LHCN-M2 (cell line): ENCODE data around the gene ATP6V0E1. TPM values are rescaled to one million over a fixed set of nuclear protein-coding genes. Genes with fewer than 3 reads are reported as not detected.
A peak's percentile ranks its signal among the peaks of the same experiment; 100 is the strongest.
"Not testable (repeated sequence)": the region's sequence is repeated elsewhere in the genome, so short reads cannot be mapped to it uniquely, and the experiment has no call there.

Source experiments
- DNase-seq: peaks from one replicate; pipeline ENCODE4 v3.0.0-alpha.2; 2012; ENCODE audit warnings: low read depth
- total RNA-seq: library from RNA; depleted of rRNA; stranded (reverse); fragments of >200 nt; gene quantifications from 2 replicates; pipeline ENCODE4 v1.2.3, GENCODE V29; 2014

ATP6V0E1 gene
- total RNA-seq, 1 experiment from 2014 or later: 165 TPM

DNA sequence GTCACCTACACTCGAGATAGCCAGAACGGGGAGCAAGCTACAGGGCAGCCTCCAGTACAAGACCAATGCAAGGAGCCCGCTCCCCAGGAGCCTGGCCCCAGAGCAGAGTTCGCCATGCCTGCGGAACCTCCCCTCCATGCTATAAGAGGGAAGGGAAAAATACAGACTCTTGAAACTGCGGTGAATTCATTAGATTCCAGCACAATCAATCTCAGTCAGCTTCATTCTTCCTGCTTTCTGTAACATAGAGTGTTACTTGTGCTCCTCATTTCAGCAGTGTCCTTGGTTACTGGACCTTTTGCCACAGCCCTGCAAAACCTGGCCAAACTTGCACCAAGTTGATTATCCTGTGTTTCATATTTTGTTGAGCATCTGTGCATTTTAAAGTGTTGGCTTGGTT is 50.4 kb downstream of the ATP6V0E1 start:
- DNase-seq: no peak

DNA sequence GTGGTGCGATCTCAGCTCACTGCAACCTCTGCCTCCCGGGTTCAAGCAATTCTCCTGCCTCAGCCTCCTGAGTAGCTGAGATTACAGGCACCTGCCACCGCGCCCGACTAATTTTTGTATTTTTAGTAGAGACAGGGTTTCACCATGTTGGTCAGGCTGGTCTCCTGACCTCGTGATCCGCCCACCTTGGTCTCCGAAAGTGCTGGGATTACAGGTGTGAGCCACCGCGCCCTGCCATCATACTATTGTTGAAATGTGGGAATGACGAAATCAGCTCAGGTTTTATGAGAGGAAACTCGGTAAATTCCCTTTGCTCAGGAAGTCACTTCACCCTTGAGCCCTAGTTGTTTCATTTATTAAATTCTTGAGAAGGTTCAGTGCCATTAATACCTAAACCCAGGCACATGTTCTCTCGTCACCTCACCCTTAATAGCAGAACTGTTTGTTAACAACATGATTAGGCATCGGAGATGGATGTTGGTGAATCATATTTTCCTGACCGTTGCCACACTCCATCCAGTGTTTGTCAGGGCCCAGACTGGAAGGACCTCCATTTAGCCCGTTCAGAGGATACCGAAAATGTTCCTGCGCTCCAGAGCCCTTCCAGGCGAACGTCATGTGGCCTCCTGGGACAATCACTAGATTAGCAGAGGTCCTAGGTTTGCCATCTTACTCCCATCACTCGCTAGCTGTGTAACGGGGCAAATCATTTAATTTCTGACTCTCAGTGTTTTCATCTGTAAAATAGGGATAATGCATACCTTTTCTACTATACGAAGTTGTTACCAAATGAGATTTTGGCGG is 52.5 kb downstream of the ATP6V0E1 start:
- DNase-seq: no peak

DNA sequence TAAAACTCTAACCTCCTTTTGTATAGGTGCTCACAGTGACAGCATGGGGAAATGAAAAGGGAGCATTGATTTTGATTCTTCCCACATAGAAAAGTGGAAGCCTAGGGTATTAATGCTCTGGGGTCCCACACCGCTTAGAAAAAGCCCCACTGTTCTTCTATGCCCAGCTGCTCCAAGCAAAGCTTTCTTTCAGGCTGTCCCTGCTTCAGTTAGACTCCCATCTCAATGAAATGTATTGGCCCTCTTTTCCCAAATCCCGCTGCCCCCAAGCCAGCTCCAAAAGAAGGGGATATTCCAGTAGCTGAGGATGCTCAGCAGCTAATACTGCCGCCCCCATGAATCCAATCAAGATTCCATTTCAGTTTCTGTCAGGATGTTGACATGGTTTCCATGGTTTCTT is 55.6 kb downstream of the ATP6V0E1 start:
- no peak for DNase-seq

DNA sequence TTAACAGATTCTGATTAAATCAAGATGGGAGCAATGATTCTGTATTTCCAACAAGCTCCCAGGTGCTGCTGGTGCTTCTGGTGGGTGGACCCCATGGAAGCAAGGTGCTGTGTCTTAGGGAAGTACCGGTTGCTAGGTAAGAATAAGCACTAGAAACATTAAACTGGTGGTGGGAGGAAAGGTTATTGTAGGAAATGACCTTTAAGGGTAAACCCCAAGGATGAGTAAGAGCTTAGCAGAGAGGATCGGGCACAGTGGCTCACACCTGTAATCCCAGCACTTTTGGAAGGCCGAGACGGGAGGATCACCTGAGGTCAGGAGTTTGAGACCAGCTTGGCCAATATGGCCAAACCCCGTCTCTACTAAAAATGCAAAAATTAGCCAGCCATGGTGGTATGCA is 56.4 kb downstream of the ATP6V0E1 start:
- no peak for DNase-seq

DNA sequence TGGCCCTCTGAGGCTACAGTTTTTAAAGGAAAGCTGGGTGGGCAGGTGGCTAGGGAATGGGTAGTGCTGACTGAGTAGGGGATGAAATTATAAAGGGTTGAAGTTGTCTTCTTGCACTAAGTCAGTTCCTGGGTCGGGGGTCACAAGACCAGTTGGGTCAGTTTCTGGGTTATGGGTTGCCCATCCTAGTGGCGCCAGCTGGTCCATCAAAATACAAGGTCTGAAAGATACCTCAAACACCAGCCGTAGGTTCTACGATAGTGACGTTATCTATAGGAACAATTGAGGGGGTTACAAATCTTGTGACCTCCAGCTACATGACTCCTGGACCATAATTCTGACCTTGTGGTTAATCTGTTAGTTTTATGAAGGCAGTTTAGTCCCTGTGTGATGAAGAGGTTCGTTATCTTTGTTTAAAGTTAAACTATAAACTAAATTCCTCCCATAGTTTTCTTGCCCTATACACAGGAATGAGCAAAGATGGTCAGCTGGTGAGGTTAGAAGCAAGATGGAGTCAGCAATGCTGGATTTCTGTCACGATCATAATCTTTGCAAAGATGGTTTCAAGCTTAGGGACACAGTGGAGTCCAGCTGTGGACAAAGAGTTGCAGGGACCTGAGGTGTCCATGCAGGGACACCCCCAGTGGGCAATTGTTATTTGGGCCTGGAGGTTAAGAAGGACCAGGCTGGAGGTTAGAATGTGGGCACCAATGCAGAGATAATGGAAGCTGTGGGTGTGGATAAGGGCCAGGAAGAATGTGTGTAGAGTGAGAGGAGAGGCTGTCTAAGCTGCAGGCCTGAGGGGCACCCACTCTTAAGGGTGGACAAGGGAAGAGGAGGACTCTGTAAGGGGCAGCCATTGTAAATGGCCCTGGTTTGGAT is 58.6 kb downstream of the ATP6V0E1 start:
- no peak for DNase-seq

DNA sequence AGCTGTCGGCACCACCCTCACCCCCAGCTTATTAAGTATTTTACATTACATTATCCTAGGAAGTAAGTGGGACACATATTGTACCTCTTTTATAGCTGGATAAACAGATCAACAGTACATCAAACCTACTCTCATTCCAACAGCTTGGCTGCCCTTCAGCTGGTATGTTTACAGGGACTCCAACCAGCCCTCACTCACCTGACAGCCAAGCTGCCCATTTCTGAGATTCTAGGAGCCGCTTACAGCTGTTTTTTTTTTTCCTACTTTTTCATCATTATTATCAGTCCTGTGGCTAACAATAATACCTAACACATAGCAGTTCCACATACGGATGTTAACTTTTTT is 59.2 kb downstream of the ATP6V0E1 start:
- DNase-seq: no peak

DNA sequence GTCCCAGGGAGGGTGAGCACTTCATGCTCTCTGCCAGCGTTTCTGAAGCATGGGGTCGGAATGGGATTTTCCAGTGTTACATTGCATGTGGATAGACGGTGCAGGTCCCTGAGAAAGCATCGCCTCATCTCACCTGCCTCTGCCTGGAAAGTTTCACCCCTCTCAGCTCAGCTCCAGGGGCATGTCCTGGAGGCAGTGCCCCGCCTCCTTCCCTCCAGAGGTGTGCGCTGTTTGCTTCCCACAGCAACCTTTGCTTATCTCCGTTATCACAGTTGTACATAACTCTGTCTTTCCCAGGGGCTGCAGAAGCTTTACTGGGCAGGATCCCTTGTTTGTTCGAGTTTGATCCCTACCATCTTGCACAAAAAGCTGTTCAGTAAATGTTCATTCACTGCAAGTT is 61.9 kb downstream of the ATP6V0E1 start:
- no peak for DNase-seq

DNA sequence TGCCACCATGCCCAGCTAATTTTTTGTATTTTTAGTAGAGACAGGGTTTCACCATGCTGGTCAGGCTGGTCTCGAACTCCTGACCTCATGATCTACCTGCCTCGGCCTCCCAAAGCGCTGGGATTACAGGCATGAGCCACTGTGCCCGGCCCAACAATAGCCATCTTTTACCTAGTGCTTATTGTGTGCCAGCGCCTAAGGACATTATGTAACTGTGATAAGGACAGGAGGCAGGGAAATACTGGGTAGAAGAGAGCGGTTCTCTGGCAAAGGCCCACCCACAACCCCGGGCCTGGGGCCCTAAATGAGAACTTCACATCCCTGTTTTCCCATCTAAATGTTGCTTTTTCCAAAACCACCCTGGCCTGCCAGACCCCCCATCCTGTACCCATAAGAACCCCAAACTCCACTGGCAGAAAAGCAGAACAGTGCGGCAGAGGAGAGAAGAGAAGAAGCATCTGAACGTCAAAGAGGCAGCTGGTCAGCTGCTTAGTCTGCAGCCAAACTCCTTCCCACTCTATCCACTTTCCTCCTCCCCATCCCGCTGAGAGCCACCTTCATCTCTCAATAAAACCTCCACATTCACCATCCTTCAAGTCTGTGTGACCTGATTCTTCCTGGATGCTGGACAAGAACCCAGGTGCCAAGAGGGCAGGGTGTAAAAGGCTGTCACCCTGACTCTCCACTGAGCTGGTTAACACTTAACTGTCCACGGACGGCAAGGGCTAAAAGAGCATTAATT is 63.7 kb downstream of the ATP6V0E1 start:
- not testable (repeated sequence) for DNase-seq

DNA sequence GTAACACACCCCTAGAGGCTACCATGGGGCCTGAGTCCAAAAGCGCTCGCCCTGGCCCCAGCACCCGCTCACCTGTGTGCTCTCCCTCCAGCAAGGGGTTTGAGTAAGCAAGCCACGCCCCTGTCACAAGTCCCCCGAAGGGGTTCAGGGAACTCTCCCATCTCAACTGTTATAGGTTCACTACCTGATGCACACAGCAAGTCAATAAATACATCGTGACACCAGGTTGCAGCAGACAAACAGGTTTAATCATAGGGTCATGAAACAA is 64.2 kb downstream of the ATP6V0E1 start:
- no peak for DNase-seq

DNA sequence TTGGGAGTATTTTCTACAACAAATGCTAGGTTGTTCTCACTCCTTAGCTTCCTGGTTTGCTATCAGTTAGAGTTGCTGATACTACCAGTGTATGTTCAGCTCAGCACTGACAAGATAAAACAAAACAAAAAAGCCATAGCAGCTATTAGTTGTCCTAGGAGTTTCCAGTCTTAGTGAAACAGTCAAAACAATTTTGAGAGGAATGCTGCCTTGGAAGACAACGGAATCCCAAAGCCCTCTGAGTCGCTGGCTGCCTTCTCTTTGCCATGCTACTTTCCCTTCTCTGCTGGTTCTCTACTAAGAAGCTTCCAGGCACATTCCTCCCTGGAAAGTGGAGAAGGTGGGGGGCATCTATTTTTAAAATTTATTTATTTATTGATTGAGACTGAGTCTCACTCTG is 67.2 kb downstream of the ATP6V0E1 start:
- DNase-seq: no peak

DNA sequence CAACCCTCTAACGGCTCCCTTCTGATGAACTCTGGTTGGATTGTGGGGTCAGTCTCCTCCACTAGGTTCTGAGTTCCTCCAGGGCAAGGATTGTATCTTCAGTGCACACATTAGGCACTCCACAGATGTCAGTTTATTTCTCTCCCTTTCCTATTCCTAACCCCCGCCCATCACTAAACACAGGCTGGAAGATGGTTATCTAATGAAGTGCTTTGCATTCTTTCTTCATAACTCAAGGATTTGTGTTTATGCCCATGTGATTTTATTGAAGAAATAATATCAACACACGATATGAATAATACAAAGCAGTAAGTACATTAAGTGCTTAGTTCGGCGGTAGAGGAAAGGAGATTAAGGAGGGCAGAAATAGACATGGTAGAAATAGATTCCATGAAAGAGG is 68.2 kb downstream of the ATP6V0E1 start:
- DNase-seq: peak; percentile 27

DNA sequence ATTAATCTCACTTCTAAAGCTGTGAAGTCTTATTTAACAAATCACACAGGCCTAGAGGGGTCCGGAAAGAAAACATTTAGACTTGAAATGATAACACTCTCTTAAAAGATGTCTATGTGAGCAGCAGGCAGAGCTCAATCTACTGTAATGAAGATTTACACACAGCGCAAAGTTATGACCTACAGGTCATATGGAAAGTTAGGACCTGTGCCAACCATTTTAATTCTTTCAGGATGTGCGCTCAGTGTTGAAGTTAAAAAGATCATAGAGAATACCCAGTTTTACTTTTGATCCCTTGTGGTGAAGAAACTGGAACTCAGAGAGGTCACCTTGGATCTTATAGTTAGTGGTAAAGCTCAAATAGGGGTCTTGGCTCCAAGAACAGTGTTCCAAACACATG is 69.5 kb downstream of the ATP6V0E1 start:
- DNase-seq: no peak

DNA sequence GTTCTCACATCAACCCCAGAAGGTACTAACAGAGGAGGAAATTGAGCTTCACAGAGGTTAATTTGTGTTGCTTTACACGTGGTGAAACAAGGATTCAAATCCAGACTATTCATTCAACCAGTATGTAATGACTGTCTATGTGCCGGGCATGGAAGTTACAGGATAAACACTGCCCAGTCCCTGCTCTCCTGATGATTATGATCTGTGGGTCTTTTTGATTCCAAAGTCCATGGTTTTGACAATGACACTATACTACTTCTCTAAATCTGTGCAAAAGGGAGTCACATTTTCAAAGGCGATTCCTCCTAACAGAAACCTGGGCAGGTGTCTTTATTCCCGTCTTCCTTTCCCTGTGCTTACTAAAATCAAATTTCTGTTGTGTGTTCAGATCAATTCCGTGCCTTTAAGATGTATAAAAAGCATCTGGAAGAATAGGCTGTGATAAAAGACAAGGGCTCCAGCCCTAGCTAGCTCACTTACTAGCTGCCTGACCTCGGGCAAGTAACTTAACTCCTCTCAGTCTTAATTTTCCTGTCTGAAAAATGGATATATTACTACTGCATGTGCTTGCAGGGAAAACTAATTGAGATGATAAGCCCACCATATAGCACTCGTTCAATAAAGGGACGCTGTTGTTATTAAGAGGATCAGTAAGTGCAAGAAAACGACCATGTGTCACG is 71.6 kb downstream of the ATP6V0E1 start:
- no peak for DNase-seq

DNA sequence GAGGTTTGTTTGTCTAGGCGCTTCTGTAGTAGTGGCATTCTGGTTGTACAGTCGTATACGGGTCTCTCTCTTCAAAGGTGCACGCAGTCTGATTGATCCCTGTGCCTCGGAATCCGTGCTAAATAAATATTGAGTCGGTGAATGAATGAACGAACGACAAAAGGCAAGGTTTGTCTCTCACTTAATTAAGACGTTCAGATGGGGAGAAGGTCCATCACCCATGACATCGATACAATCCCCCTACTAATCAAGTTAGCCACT is 72.1 kb downstream of the ATP6V0E1 start:
- DNase-seq: no peak

DNA sequence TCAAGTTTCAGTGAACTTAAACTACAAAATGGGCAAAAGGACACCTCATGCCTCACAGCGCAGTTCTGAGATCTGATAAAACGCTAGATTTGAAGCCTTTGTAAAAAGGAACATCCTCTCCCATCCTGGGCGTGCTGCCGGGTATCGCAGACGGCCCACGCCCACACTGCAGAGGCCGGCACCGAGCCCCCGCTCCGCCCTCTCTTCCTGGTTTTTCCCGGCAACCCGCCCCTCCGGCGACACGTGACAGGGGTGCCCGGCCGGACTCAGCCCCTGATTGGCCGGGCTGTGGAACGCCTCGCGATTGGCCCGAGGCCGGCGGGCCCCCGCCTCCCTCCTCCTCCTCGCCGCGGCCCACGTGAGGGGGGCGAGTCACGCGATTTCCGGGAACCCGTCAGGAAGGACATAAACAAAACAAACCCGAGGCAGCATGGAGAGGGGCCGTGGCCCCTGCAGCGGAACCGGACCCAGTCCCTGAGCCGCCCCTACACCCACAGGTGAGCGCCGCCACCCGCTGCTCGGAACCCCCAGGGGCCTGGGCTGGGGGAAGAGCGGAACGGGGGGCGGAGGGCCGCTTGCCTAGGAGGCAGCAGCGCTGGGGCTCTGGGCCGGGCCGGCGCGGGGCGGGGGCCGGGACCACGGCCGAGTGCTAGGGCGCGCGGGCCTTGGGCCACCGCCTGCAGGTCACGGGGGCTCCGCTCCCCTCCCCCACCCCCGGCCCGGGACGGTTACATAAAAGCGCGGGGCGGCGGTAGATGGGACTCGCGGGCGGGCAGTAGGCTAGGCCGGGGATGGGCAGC is 72.6 kb downstream of the ATP6V0E1 start, which contains the start of gene CREBRF:
CREBRF (plus strand) TSS at position 370 of the 800 bp plus-strand sequence. CDS start 24,424 bp downstream, outside the sequence.
- DNase-seq: peak; percentile 93

DNA sequence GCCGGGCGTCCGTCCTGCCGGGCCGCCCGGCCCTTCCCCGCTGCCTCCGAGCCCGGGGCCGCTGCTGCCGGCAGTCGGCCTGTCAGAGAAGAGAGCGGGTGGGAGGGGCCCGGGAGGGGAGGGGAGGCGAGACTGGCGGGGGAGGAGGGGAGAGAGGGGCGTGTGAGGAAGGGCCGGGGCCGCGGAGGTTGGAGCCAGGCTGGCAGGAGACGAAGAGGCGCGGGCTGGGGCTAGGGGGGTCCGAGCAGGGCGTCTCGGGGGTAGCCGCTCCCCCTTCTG is 73.2 kb downstream of the ATP6V0E1 start:
- no peak for DNase-seq

DNA sequence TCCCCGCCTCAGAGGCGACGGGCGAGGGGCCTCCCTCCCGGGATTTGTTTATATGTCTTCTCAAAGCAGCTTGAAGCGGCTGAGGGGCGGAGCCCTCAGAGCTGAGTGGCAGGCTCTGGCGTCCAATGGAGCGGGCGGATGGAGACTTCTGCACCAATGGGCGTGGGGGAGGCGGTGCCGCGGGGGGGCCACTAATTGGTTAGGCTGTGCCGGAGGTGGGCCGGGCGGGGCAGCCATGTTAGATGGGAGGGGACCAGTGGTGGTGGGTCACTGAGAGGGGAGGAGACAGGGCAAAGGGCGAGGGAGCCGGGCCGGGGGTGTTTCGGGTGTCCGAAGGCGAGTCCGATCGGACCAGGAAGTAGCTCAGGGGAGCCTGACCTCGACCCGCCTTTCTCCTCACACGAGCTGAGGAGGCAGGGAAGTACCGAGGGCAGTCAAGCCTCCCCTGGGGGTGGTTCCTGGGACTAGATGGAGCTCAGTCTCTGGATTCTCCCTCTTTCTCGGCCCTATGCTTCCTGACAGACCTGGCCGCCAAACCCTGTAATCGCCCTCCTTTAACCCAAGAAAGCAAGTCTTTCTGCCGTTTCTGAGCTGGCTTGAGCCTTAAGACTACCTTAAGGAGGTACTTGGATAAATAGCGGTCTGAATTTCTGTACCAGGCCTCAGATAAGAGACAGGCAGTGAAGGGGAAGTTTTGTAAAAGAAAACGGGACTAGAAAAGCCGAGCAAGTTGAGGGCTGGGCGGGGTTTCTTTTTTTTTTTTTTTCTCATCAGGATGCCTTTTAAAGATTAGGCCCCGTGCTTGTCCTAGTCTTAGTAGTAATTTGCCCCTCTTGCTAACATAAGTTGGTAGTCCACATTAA is 73.7 kb downstream of the ATP6V0E1 start:
- DNase-seq: peak; percentile 96

DNA sequence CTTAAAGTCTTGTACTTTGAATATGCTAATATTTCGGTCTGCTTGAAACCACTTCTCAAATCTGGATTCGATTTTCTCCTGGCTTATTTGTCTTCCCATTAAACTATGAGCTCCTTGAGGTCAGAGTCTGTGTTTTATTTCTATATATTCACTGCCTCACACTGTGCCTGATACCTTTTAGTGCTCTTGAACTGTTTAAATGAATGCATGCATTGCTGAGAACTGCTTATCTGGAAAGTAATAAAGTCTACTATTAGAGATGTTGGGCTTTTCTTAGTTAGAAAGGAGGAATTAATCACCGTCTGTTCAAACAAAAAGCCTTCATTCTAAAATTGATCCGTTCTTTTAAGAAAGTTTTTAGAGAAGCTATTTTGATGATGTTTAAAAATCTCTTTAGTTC is 78.6 kb downstream of the ATP6V0E1 start:
- DNase-seq: no peak

DNA sequence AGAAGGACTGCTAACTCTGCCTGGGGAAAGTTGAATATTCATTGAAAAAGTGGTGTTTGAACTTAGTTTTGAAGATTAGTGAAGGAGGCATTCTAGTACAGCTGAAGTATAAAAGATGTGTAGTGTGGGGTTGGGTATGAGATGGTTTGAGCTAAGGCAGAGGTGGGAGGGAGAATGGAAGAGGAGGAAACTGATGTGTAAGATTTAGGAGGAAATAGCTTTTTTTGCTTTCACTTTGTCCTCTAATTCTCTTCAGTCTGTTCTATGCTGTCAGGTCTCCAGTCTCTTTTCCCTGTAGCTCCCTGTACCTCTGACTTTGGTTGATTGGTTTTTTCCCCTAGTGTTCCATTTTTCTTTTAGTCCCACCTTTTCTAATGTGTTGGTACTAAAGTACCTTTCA is 81.6 kb downstream of the ATP6V0E1 start:
- no peak for DNase-seq

DNA sequence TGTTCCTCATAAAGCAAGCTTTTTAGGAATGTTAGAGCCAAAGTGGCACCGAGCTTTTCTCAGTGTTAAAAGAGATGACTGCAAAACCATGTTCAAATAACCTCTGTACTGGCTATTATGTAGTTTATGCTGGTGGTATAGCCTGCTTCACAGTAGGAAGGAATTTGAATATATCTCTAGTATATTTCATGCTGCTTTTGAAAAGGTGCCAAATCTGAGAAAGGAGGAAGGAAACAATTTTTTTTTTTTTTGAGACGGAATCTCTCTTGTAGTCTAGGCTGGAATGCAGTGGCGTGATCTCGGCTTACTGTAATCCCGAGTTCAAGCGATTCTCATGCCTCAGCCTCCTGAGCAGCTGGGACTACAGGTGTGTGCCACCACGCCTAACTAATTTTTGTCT is 86.1 kb downstream of the ATP6V0E1 start:
- DNase-seq: no peak
